HG03354 (cell line): ENCODE results near the gene UBE2D3.

Experiments
- ATAC-seq: cut with Tn5 transposase; IDR thresholded peaks from one replicate; pipeline ENCODE4 v1.9.1; 2021; ENCODE audit warnings: mild to moderate bottlenecking; ENCODE audit not compliant: unreplicated experiment, poor library complexity, severe bottlenecking

UBE2D3 gene

GRCh38 chr4:102799816-102800215 is 27.5 kb downstream of the UBE2D3 start:
- no peak for ATAC-seq

- no peak for ATAC-seq
Measured at GRCh38 chr4:102794999-102795398, 32.4 kb downstream of the UBE2D3 start.

- ATAC-seq, result no peak
Measured at GRCh38 chr4:102792361-102792936, 34.9 kb downstream of the UBE2D3 start.

GRCh38 chr4:102791318-102791835 is 36.0 kb downstream of the UBE2D3 start:
- ATAC-seq, result no peak

GRCh38 chr4:102789317-102789717 is 38.0 kb downstream of the UBE2D3 start:
- no peak for ATAC-seq

GRCh38 chr4:102787944-102788343 is 39.4 kb downstream of the UBE2D3 start:
- ATAC-seq, result no peak

GRCh38 chr4:102787096-102787881 is 40.1 kb downstream of the UBE2D3 start:
- no peak for ATAC-seq

GRCh38 chr4:102786279-102786678 is 41.1 kb downstream of the UBE2D3 start:
- ATAC-seq, result no peak

GRCh38 chr4:102783006-102783405 is 44.3 kb downstream of the UBE2D3 start:
- ATAC-seq, result no peak

- no peak for ATAC-seq
Measured at GRCh38 chr4:102781570-102781969, 45.8 kb downstream of the UBE2D3 start.

- peak; percentile 75 for ATAC-seq
Measured at GRCh38 chr4:102780476-102781144, 46.7 kb downstream of the UBE2D3 start.

- no peak for ATAC-seq
Measured at GRCh38 chr4:102779204-102779603, 48.1 kb downstream of the UBE2D3 start.

GRCh38 chr4:102778720-102779119 is 48.6 kb downstream of the UBE2D3 start:
- ATAC-seq, result no peak

GRCh38 chr4:102775805-102776204 is 51.5 kb downstream of the UBE2D3 start:
- ATAC-seq, result no peak

- no peak for ATAC-seq
Measured at GRCh38 chr4:102774254-102774653, 53.1 kb downstream of the UBE2D3 start.

GRCh38 chr4:102772738-102773340 is 54.5 kb downstream of the UBE2D3 start:
- ATAC-seq, result no peak

- no peak for ATAC-seq
Measured at GRCh38 chr4:102764901-102765300, 62.5 kb downstream of the UBE2D3 start.

GRCh38 chr4:102761906-102762305 is 65.4 kb downstream of the UBE2D3 start:
- no peak for ATAC-seq

- ATAC-seq, result peak; percentile 21
Measured at GRCh38 chr4:102761296-102761701, 66.1 kb downstream of the UBE2D3 start.

GRCh38 chr4:102760645-102761295 is 66.6 kb downstream of the UBE2D3 start, which contains the start of gene MANBA:
Gene MANBA, minus strand, starts transcription at chr4:102760968. Its CDS starts 74 bp downstream, at chr4:102760894.
- ATAC-seq, result peak; percentile 92
